HG02852 (cell line): ENCODE data around the gene CACNA2D1.

ENCODE experiments used
- ATAC-seq: cut with Tn5 transposase; IDR thresholded peaks from one replicate; pipeline ENCODE4 v1.9.1; 2021; ENCODE audit warnings: mild to moderate bottlenecking, moderate library complexity; ENCODE audit not compliant: unreplicated experiment

CACNA2D1 gene

DNA sequence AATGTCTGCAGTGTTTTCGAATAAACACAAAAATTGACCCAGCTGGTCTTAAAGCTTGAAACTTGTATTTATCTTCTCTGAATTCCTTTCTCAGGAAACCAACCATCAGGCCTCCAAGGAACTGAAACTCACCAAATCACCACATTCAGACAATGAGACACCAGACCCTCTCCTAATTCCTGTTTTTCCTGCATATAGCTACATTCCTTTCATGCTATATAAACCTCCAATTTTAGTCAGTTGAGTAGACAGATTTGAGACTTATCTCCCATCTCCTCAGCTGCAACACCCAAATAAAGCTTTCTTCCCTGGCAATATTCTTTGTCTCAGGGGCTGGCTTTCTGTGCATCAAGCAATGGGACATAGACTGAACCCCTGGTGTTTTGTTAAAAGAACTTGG is 317.0 kb downstream of the CACNA2D1 start:
- no peak for ATAC-seq

DNA sequence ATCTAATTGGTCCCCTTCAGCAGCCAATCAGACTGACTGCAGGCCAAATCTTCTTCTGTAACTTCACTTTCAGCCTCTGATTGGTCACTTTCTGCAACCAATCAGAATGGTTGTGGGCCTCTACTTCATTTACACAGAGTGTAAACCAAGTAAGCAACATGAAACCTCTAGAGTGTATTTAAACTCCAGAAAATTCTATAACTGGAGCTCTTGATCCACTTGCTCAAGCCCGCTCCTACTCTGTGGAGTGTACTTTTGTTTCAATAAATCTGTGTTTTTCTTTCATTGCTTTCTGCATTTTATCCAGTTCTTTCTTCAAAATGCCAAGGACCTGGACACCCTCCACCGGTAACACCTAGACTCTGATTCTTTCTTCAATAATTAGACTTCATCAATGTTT is 319.1 kb downstream of the CACNA2D1 start:
- no peak for ATAC-seq

DNA sequence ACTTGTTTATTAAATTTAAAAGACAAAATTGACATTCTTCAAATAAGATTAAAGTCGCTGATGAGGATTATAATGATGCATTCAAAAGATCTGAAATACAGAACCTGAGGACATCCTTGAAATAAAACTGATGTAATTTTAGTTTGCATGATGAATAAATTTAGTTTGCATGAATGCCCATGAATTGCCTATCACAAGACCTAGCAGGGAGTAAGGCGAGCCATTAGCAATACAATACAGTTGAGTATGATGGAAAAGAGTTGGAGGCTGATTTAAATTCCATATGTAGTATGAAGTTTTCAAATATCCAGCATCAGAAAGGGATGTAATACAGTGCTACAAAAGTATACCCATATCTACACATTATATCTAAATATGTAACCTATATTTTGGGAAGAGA is 321.3 kb downstream of the CACNA2D1 start:
- ATAC-seq = no peak

DNA sequence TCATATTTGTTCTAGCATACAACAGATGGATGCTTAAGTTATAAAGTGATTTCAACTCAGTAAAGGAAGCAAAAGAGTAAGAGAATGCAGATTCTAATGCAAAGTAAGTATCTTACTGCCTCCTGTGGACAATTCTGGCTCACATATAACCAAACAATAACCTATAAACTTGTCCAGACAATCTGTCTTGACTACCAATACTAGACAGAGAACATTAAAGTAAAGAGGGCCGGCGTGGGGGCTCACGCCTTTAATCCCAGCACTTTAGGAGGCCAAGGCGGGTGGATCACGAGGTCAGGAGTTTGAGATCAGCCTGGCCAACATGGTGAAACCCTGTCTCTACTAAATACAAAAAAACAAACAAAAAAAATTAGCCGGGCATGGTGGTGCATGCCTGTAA is 329.3 kb downstream of the CACNA2D1 start:
- no peak for ATAC-seq

DNA sequence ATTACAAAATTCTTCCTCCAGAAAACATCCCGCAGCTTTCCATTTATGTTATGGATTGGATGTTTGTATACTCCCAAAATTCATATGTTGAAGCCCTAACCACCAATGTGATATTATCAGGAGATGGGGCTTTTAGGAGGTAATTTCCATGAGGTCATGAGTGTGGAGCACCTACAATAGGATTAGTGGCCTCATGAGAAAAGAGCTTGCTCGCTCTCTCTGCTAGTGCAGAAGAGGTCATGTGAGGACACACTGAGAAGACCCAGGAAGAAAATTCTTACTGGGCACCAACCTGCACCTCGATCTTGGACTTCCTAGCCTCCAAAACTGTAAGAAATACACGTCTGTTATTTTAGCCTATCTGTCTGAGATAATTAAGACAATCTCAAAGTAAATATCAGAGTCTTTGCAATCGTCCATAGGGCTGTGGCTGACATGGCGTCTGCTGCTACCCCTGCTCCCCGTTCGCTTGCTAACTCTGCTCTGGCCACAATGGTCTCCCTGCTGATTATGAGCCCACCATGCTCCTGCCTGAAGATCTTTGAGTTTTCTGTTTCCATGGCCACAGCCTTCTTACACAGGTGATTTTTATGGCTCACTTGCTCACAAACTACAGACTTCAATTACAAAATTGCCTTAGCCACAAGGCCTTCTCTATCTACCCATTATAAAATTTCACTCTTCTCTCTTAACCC is 333.3 kb downstream of the CACNA2D1 start:
- ATAC-seq = no peak

DNA sequence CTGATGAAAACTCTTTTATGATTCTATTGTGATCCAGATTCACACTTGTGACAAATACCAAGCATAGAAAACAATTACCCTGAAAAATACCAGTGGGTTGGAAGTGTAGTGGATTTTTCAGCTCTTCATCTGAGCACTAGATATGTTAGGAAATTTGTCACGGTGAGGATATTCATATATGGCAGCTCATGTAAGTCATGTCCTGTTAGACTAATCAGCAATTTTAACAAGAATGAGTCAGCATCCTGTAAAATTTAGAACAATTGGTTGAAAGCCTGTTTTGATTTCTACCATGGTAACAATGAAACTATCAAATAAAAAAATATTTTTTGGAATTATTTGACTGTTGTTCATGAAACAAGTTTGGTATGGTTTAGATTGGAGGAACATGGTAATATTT is 334.3 kb downstream of the CACNA2D1 start:
- ATAC-seq = no peak

DNA sequence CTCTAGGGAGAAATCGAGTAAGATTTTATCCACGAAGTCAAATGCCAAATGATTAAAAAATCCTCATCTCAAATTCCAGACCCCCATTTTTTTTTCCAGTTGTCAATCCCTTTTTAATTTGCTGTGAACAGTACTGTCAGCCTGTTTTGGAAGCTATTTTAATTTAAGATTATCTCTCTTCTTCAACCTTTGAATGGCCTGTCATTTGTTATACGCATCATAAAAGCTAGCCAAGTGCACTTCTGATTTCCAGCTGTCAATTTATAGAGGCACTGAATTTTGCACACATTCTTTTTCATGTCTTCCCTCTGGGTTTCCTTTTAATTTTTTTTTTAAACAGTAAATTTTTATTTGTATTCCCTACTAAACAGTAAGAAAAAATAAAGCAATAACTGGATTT is 337.4 kb downstream of the CACNA2D1 start:
- no peak for ATAC-seq

DNA sequence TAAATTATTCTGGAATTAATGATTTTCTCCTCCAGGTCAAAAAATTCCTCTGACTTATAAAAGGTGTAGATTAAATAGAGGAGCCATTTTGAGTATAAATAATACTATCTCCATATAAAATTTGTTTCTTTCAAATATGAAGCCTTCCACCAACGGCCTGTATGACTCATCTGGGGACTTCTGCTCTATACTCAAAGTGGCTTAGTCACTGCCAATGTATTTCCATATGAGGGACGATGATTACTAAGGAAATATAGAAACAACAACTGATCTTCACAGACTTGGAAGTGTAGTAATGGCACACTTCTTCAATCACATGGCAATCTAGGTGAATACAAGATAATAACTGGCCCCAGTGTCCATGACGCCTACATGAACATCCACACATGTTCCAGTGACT is 338.1 kb downstream of the CACNA2D1 start:
- no peak for ATAC-seq

DNA sequence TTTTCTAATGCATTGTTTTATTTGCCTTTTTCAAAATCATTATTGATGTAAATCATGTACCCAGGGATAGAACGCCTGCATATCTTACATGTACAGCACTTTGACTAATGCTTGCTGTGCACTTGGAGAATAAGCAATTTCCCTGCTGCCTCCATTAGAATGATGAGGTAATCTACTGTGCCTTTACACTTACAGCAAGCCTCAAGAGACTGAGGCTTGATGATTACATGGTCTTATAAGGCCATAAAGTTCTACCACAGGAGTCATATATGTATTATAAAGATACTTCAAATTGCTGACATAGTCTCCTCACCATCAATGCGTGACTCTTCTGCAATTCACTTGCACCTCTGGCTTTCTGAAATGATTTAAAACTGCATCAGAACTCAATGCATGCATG is 345.2 kb downstream of the CACNA2D1 start:
- no peak for ATAC-seq

DNA sequence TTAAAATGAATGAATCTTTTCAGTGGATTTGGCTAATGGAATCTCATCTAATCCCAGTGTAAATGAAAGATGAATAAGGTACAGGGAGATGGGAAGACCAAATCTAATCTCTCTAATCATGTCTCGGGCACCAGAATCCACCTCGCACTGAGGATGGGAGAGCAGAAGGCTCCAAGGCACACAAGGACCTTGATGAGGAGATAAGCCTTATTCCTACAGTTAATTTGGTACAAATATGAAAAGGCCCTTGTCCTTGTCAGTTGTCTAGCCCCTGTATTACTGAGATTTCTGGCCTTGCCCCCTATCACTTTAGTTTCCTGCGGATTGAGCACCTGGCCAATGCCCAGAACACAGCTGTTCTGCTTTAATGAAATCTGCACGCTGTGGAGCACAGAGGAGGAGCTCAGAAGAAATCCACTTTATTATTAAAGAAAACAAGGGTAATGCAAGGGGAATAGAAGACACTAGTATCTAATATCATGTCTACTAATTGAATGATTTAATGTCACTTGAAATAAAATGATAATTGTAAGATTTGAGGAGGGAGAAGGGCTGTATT is 352.4 kb downstream of the CACNA2D1 start:
- ATAC-seq = no peak

DNA sequence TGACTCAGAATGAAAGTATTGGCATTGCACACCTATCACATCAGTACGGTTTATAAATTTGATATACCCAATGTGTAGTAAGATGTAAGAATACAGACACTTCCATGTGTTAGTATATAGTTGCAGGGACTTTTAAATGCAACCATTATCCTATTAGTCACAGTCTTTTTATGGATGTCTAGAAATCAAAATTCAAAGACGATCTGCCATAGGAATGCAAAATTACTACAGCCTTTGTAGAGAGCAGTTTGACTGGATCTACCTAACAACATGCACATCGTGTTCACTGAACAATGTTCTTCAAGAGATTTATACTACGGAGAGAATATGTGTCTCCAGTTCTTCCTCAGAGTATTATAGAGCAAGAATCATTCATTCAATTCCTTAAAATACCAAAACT is 356.5 kb downstream of the CACNA2D1 start:
- ATAC-seq = no peak

DNA sequence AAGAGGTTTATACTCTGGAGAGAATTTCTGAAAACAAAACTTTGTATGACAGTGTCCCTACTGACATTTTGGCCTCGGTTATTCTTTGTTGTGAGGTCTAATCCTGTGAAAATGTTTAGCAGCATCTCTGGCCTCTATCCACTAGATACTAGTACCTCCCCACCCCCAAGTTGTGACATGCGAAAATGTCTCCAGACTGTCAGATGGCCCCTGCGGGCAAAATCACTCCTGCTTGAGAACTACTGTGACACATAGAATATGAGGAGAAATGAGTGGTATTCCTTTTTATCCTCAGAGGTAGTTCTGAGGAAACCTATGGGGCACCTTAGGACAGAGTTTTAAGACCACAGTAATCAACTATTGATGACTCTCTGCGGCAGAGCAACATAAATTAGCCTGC is 358.5 kb downstream of the CACNA2D1 start:
- ATAC-seq = no peak

DNA sequence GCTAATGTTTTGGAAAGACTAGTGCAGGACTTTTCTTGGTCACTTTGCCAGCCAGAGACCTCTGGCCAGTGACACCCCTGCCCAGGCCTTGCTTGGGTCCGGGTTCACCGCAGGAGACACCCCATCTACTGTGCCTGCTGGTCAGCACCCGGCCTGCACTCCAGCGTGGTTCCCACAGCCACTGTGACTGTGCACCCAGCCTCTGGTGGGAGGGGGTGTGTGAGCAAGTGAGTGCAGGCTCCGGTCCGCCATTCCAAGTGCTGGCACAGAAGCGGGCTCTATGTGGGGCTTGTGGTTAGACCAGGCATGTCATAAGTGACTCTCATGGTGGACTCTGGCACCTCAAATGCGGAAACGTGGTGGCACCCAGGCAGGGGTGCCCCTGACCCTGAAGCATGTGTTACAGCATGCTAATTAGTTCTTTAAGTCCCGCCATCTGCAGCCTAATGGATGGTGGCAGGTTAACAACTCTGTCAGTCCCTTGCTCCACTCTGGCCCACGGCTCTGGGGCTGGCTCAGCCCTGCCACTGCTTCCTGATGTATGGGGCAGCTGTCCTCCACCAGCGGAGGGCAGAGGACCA is 361.8 kb downstream of the CACNA2D1 start:
- no peak for ATAC-seq

DNA sequence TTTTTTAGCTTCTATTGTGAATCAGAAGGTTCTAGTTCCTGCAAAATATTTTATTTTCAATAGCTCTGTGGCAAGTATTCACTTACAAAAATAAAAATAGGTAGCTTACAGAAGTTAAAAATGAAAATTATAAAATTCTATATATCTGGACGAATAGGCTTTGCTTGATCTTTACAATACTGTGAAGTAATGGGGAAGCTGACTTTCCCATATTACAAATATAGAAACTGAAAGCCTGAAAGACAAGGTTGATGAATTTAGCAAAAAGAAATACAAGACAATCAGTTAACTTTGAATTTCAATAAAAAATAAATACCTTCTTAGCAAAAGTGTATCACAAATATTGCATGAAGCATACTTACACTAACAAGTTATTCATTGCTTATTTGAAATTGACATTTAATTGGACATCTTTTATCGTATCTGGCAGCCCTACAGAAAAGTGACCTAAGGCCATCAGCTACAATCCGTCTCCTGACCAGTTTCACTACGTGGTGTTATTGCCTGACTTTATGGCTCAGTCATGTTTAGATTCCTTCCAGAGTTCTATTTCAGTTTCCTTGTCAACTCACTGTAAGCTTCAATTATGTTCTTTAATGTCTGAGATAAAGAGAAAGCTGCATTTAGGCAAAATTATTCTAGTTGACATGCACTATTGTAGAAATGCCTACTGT is 363.2 kb downstream of the CACNA2D1 start:
- ATAC-seq = peak; percentile 54

DNA sequence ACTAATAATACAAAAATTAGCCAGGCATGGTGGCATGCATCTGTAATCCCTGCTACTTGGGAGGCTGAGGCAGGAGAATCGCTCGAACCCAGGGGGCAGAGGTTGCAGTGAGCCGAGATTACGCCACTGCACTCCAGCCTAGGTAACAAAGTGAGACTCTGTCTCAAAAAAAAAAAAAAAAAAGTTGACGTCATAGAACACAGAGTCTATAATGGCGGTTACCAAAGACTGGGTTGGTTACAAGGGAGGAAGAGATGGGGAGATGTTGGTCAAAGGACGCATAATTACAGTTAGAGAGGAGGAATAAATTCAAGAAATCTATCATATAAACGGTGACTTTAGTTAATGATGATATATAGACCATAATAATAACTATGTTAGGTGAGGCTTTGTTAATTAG is 364.1 kb downstream of the CACNA2D1 start:
- ATAC-seq = no peak

DNA sequence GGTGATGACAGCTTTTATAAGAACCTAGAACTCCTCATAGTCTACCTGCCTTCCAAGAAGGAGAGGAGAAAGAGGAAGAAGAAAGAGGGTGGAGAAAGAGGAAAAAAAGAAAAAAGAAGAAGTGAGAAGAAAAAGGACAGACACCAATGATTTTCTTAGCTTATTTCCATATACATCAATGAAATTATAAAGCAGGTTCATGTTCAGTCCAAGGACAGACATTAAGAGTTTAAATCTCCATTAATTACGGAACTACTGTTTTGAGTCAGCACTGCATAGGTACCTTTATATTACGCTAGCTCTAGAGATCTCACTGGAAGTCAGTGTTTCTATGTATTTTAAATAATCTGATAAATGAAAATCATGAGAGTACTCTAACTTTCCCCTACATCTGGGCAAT is 364.8 kb downstream of the CACNA2D1 start:
- no peak for ATAC-seq

DNA sequence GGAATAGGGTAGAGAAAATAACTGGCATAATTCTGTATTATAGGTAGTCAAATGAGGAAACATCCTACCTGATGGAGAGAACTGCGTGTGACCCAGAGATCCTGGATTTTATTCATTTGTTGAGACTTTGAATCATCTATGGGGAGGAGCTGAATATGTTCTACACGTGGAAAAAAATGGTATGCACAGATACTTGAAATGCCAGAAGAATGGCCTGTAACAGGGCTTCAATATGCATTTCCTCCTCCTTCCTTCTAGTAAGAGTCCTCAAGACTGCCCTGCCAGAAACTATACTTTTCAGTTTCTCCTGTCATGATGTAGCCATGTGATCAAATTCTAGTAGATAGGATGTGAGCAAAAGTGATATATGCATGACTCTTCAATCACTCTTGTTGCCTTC is 372.1 kb downstream of the CACNA2D1 start:
- no peak for ATAC-seq

DNA sequence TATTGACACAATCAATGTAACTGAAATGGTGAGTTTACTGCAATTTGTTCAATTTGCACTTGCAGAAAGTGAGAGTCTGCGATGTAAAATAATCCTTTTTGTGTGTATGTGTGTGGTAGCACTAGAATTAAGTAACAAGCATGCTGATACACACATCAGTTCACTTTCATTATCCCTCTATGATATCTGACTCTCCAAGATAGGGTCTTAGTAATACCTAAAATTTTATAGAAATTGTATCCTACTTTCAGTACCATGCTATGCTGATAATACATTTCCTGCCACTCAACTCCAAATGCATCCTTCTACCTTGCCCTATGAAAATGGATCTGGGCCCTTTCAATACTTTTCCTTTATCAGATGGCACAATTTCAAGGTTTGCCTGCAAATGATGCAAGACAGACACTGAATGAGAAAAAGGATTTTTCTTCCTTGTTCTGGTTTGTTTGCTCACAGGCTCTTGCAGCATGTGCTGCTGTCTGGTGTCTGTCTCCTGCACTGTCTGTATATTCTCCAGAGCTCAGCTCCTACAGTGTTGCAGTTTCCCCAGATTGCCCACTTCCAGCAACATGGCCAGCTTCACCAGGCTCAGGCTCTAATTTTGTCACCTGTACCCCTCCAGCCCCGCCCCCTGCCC is 375.8 kb downstream of the CACNA2D1 start:
- ATAC-seq = no peak

DNA sequence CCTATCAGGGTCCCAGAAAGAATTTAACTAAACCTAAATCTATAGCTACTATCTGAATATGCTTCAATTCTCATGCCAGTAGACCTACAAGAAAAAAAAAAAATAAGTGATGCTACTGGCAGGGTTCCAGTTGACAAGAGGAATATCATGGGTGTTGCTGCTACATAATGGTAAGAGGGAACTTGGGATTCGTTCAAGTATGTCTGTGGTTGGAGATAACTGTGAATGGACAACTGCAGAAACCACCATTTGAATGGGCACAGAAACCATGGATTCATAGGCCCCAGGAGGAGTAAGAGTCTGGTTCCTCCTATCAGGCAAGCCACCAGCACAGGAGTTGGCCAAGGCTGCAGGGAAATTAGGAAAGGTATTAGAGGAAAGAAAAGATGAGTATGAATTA is 386.1 kb downstream of the CACNA2D1 start:
- no peak for ATAC-seq

DNA sequence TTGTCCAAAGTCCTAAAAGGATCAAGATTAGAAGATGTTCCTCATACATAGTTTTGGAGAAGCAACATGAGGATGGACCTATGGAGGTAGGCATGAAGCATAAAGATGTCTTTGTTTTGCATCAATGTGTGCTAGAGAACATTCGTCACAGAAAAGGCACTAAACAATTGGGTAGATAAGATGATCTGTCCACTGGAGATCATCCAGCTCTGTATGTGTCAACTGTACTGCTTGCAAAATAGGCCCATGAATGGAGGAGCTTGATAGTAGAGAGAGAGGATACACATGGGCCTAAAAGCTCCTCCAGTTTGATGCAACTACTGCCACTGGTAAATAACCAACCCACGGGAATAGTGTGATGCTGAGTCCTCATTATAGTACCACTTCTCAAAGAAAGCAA is 387.3 kb downstream of the CACNA2D1 start:
- ATAC-seq = no peak

DNA sequence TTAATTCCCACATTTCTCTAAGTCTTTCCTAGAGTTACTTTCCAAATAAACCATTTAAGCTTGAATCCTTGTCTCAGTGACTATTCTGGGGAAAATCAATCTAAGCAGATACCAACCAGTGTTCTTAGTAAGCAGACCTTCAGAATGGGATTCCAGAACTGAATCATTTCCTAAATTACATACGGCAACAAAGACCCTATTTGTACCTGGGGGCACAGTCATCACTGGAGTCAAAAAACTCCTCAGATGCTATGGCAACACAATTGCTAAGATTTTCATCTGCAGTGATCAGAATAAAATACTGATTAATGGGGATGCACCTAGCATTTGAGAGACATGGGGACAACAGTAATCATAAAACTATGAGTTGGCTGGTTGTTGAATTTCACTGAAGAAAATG is 389.0 kb downstream of the CACNA2D1 start:
- ATAC-seq = no peak
